Small intestine (tissue), 7 donors: ENCODE measurements around the gene FRMD1. TPM values are rescaled to one million over a fixed set of nuclear protein-coding genes. Genes with fewer than 3 reads are reported as not detected.
A peak's percentile ranks its signal among the peaks of the same experiment; 100 is the strongest.

ENCODE experiments used
- DNase-seq, 2 donors: peaks; one replicate each; pipeline versions ENCODE4 v3.0.0 to v3.0.0-alpha.2; 2013
- FAIRE-seq: peaks from 2 replicates; lab custom pipeline; 2012; peaks lifted over from hg19 to GRCh38; lab: Jason Lieb, UNC
- H3K27ac ChIP-seq, 3 donors: one replicate each; pipeline ENCODE4 v1.5.1; 2013; ENCODE audit warnings: low read length in 2 of 3, mild to moderate bottlenecking in 2 of 3, control low read depth in 1 of 3, inconsistent platforms in 1 of 3, low read depth in 1 of 3, moderate library complexity in 1 of 3
- H3K27me3 ChIP-seq, 3 donors: one replicate each; pipeline ENCODE4 v1.6.1; 2013; ENCODE audit warnings: low read length in 3 of 3, inconsistent platforms in 1 of 3; ENCODE audit not compliant: control insufficient read depth in 3 of 3, insufficient read depth in 3 of 3
- H3K36me3 ChIP-seq, 3 donors: one replicate each; pipeline ENCODE4 v1.6.1; 2013; ENCODE audit warnings: low read length in 3 of 3, inconsistent platforms in 1 of 3, low read depth in 1 of 3, mild to moderate bottlenecking in 1 of 3, moderate library complexity in 1 of 3; ENCODE audit not compliant: control insufficient read depth in 3 of 3, insufficient read depth in 2 of 3
- H3K4me1 ChIP-seq, 3 donors: one replicate each; pipeline ENCODE4 v1.6.1; 2013; ENCODE audit warnings: low read length in 2 of 3, inconsistent platforms in 1 of 3, low read depth in 1 of 3, mild to moderate bottlenecking in 1 of 3, moderate library complexity in 1 of 3; ENCODE audit not compliant: control insufficient read depth in 3 of 3, insufficient read depth in 2 of 3
- H3K4me3 ChIP-seq, 3 donors: one replicate each; pipeline ENCODE4 v1.5.1; 2013; ENCODE audit warnings: low read length in 3 of 3, control low read depth in 1 of 3, inconsistent platforms in 1 of 3, low read depth in 1 of 3, mild to moderate bottlenecking in 1 of 3, moderate library complexity in 1 of 3
- H3K9me3 ChIP-seq, 2 donors: one replicate each; pipeline ENCODE4 v1.6.1; 2013; ENCODE audit warnings: low read depth in 1 of 2, low read length in 1 of 2; ENCODE audit not compliant: control insufficient read depth in 2 of 2, insufficient read depth in 1 of 2
- WGBS, 3 donors: extraction: QIAGEN DNeasy Blood & Tissue Kit; methylation state at CpG; one replicate each; pipeline ENCODE4 v1.1.7; 2013; 5-methylcytosine and 5-hydroxymethylcytosine counted together
- polyA plus RNA-seq, 4 donors: library from polyadenylated mRNA; stranded (reverse) in 3 of 4; unstranded in 1 of 4; fragments of 200-250 nt in 3 of 4; fragments of 120-200 nt in 1 of 4; gene quantifications; one replicate each; pipeline versions ENCODE4 v1.2.1 to v1.2.3, GENCODE V29; 2013
- donor health status: healthy with polysubstance abuse.
- donor health status: control.
- donor health status: control.
- donor health status: Bipolar disorder and iron deficiency.
- donor health status: healthy.

FRMD1 gene
- polyA plus RNA-seq, 4 donors: 0.15 to 11.5 (median 1.3) TPM

- Histone ChIP-seq H3K27ac (peak overlapping the region in 1 of 3 donors; percentile 30), H3K9me3 (peaks cover 0 to 69% of the 10 kb centered on the region in 2 donors), H3K27me3 (peaks cover 0 to 12% (median 0%) of the 10 kb centered on the region in 3 donors), H3K36me3 (no peaks in the 10 kb centered on the region), H3K4me3 (no peak overlapping the region), H3K4me1 (peaks cover 0 to 4% (median 0%) of the 10 kb centered on the region in 3 donors)
- no peak for DNase-seq
- FAIRE-seq: no peak
- 54 to 63% (median 62%) methylated on average over 5 of the region's 5 CpGs for WGBS, 3 donors
These were observed 41.2 kb downstream of the FRMD1 start for GRCh38 chr6:168037856-168038255.

- WGBS, 3 donors: 62 to 74% (median 68%) methylated on average over 6 of the region's 6 CpGs
- peak overlapping the region in 1 of 3 donors; percentile 17 for H3K27ac ChIP-seq
- peaks cover 0 to 12% (median 0%) of the 10 kb centered on the region in 3 donors for H3K27me3 ChIP-seq
- peaks cover 0 to 4% (median 0%) of the 10 kb centered on the region in 3 donors for H3K4me1 ChIP-seq
- DNase-seq (no peak), FAIRE-seq (no peak)
- H3K36me3 ChIP-seq: no peaks in the 10 kb centered on the region
- peaks cover 0 to 63% of the 10 kb centered on the region in 2 donors for H3K9me3 ChIP-seq
- H3K4me3 ChIP-seq: no peak overlapping the region
These were observed 41.8 kb downstream of the FRMD1 start for GRCh38 chr6:168037242-168037641.

DNA sequence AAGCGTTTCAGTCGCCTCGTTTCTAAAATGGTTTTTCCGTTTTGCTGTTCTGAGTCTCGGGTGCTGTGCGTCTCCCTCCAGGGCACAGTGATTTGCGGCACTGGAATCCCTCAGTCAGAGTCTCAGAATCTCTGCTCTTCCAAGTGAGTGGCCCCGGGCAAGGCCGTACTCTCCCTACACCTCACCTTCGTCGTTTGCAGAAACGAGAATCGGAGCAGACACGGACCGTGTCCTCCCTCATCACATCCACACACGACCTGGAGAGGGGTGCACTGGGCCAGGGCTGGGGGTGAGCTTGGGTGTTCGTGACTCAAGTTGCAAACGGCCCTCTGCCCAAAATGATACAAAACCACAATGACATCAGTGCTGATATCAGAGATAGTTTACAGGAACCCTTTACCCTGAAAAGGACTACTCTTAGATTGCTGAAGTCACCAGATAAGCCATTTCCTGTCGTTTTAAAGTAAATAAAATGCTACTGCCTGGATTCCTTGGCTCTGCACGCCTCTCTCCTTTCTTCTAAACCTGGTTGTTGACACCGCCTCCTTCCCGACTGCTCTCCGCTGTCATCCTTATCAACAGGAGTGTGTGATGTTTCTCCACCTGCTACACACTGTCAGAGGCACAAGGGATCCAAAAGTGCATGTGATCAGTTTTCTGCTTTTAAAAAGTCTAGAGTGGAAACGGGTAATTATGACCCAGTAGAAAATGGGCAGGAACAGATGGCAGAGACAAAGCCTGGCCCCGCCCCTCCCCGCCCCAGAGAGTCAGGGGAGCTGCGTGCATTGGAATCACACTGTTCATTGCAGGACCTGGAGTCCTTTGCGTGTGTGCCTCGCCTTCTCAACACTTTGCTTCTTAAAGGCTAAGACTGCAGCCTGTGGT is 43.1 kb downstream of the FRMD1 start:
- H3K27me3 ChIP-seq: peaks cover 0 to 12% (median 0%) of the 10 kb centered on the region in 3 donors
- peaks cover 0 to 51% of the 10 kb centered on the region in 2 donors for H3K9me3 ChIP-seq
- 12 to 35% (median 26%) methylated on average over 29 of the region's 29 CpGs for WGBS, 3 donors
- peak overlapping the region in 1 of 3 donors; percentile 86 for H3K27ac ChIP-seq
- FAIRE-seq: no peak
- H3K36me3 ChIP-seq: no peaks in the 10 kb centered on the region
- DNase-seq: peak; percentile 20 to 36
- no peak overlapping the region for H3K4me3 ChIP-seq
- peaks cover 0 to 5% (median 4%) of the 10 kb centered on the region in 3 donors for H3K4me1 ChIP-seq

DNA sequence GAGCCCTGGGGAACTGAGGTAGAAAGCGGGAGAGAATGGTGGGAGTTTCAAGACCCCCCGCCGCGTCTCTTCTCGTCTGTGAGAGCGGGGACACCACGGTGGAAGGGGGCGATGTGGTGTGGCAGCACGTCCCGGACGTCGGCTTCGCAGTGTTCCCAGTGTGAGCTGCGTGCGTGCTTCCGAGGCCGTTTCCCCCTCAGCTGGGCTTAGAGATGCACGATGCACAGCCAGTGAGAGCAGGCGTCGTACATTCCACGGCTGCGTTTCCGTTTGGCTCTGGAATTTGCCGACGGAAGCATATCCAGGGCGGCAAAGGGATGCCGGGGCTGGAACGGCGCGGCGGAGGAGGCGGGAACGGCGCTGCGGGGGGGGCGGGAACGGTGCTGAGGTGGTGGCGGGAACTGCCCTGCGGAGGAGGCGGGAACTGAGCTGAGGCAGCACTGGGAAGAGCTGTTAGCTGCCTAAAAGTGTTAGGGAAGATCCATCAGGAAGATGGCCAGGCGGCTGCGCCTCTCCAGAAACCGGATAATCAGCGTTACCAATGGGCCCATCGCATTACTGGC is 43.8 kb downstream of the FRMD1 start:
- H3K36me3 ChIP-seq: no peaks in the 10 kb centered on the region
- H3K27me3 ChIP-seq: peaks cover 0 to 12% (median 0%) of the 10 kb centered on the region in 3 donors
- DNase-seq: peak; percentile 36 to 61
- 15 to 27% (median 23%) methylated on average over 38 to 45 of the region's 45 CpGs for WGBS, 3 donors
- H3K27ac ChIP-seq: peak overlapping the region in 1 of 3 donors; percentile 86
- no peak for FAIRE-seq
- peaks cover 0 to 5% (median 4%) of the 10 kb centered on the region in 3 donors for H3K4me1 ChIP-seq
- peak overlapping the region in 1 of 3 donors; percentile 1 for H3K4me3 ChIP-seq
- peaks cover 0 to 44% of the 10 kb centered on the region in 2 donors for H3K9me3 ChIP-seq

- Histone ChIP-seq H3K36me3 (no peaks in the 10 kb centered on the region), H3K4me1 (peaks cover 0 to 5% (median 4%) of the 10 kb centered on the region in 3 donors), H3K9me3 (peaks cover 0 to 38% of the 10 kb centered on the region in 2 donors), H3K27ac (peak overlapping the region in 1 of 3 donors; percentile 71), H3K4me3 (no peak overlapping the region), H3K27me3 (peaks cover 0 to 12% (median 0%) of the 10 kb centered on the region in 3 donors)
- WGBS, 3 donors: 82 to 86% (median 85%) methylated on average over 18 of the region's 18 CpGs
- DNase-seq (no peak), FAIRE-seq (no peak)
These were observed 44.5 kb downstream of the FRMD1 start for GRCh38 chr6:168034537-168034936.

- no peaks in the 10 kb centered on the region for H3K36me3 ChIP-seq
- no peak overlapping the region for H3K4me3 ChIP-seq
- DNase-seq: no peak
- H3K27ac ChIP-seq: peak overlapping the region in 1 of 3 donors; percentile 21
- H3K9me3 ChIP-seq: peaks cover 0 to 32% of the 10 kb centered on the region in 2 donors
- 91 to 94% (median 93%) methylated on average over 12 of the region's 12 CpGs for WGBS, 3 donors
- no peak for FAIRE-seq
- H3K27me3 ChIP-seq: peaks cover 0 to 12% (median 0%) of the 10 kb centered on the region in 3 donors
- peaks cover 0 to 5% (median 4%) of the 10 kb centered on the region in 3 donors for H3K4me1 ChIP-seq
These were observed 45.2 kb downstream of the FRMD1 start for GRCh38 chr6:168033791-168034190.

GRCh38 chr6:168032005-168032760 is 46.8 kb downstream of the FRMD1 start:
- DNase-seq (no peak), FAIRE-seq (no peak)

More at GRCh38 chr6:168032005-168032760, 46.8 kb downstream of the FRMD1 start:
- Histone ChIP-seq H3K27ac (peak overlapping the region in 1 of 3 donors; percentile 55), H3K27me3 (peaks cover 0 to 12% (median 0%) of the 10 kb centered on the region in 3 donors), H3K4me3 (no peak overlapping the region), H3K9me3 (peaks cover 0 to 17% of the 10 kb centered on the region in 2 donors), H3K36me3 (no peaks in the 10 kb centered on the region), H3K4me1 (peaks cover 0 to 5% (median 4%) of the 10 kb centered on the region in 3 donors)
- WGBS, 3 donors: 45 to 81% (median 67%) methylated on average over 12 of the region's 12 CpGs
